HEK293 (cell line): Measurements from ENCODE around the gene SCRN3.

Source experiments
- CTCF ChIA-PET: fragments of 350-600 bp; formaldehyde crosslinking; extraction: SDS; loops from one replicate; lab custom pipeline; 2021; ENCODE audit warnings: antibody characterized with exemption; lab: Yijun Ruan, JAX
- POLR2A ChIA-PET: fragments of 300-600 bp; formaldehyde crosslinking; extraction: SDS; loops from one replicate; lab custom pipeline; 2020; ENCODE audit warnings: antibody characterized with exemption, inconsistent platforms; lab: Yijun Ruan, JAX
- H3K27ac ChIP-seq: fragments of 200-500 bp; sonication (Bioruptor generic); 2 replicates; pipeline ENCODE4 v1.5.1; 2014; ENCODE audit warnings: low read depth, low read length, control low read depth, inconsistent platforms; ENCODE audit errors: extremely low read depth
- H3K36me3 ChIP-seq, 2 experiments: fragments of 200-500 bp in 1 of 2; sonication (Bioruptor generic) in 1 of 2; 1 replicate in 1 of 2; 2 replicates in 1 of 2; pipeline ENCODE4 v1.5.1; 2014 to 2017; ENCODE audit warnings: inconsistent platforms in 2 of 2, low read length in 2 of 2; ENCODE audit not compliant: control insufficient read depth in 2 of 2, insufficient read depth in 1 of 2
- H3K4me1 ChIP-seq: fragments of 200-500 bp; sonication (Bioruptor generic); 2 replicates; pipeline ENCODE4 v1.5.1; 2014; ENCODE audit warnings: mild to moderate bottlenecking, low read length, inconsistent platforms; ENCODE audit not compliant: control insufficient read depth, insufficient read depth
- H3K4me3 ChIP-seq: 2 replicates; pipeline ENCODE4 v1.5.1; 2011; ENCODE audit warnings: low read depth, mild to moderate bottlenecking, control low read depth, low read length, moderate library complexity
- H3K9me3 ChIP-seq: fragments of 200-500 bp; sonication (Bioruptor generic); 2 replicates; pipeline ENCODE4 v1.5.1; 2014; ENCODE audit warnings: low read depth, low read length, inconsistent platforms; ENCODE audit not compliant: control insufficient read depth, insufficient read depth
- BCL11A ChIP-seq: fragments of 450-650 bp; formaldehyde crosslinking; IDR thresholded peaks from 2 replicates; pipeline ENCODE4 v1.5.1; 2016; ENCODE audit warnings: low read depth, missing biosample characterization, missing genetic modification characterization
- BCL11B ChIP-seq: fragments of 450-650 bp; formaldehyde crosslinking; IDR thresholded peaks from 2 replicates; pipeline ENCODE4 v1.5.1; 2016; ENCODE audit warnings: low read depth, missing biosample characterization, missing genetic modification characterization
- EGR2 ChIP-seq: fragments of 450-650 bp; formaldehyde crosslinking; IDR thresholded peaks from 2 replicates; pipeline ENCODE4 v1.5.1; 2016; ENCODE audit warnings: low read depth, missing biosample characterization, missing genetic modification characterization
- RBAK ChIP-seq: fragments of 450-650 bp; formaldehyde crosslinking; IDR thresholded peaks from 2 replicates; pipeline ENCODE4 v1.5.1; 2016; ENCODE audit warnings: missing biosample characterization, missing genetic modification characterization
- ZEB2 ChIP-seq: fragments of 450-650 bp; formaldehyde crosslinking; IDR thresholded peaks from 2 replicates; pipeline ENCODE4 v1.5.1; 2016; ENCODE audit warnings: missing biosample characterization, missing genetic modification characterization
- ZFP3 ChIP-seq: fragments of 450-650 bp; formaldehyde crosslinking; IDR thresholded peaks from 2 replicates; pipeline ENCODE4 v1.5.1; 2016; ENCODE audit warnings: low read depth, missing biosample characterization, missing genetic modification characterization
- ZNF132 ChIP-seq: fragments of 450-650 bp; formaldehyde crosslinking; IDR thresholded peaks from 2 replicates; pipeline ENCODE4 v1.5.1; 2017; ENCODE audit warnings: missing biosample characterization, missing genetic modification characterization, borderline replicate concordance
- ZNF140 ChIP-seq: fragments of 450-650 bp; formaldehyde crosslinking; IDR thresholded peaks from 2 replicates; pipeline ENCODE4 v1.5.1; 2016; ENCODE audit warnings: missing biosample characterization, missing genetic modification characterization
- ZNF266 ChIP-seq: fragments of 450-650 bp; formaldehyde crosslinking; IDR thresholded peaks from 2 replicates; pipeline ENCODE4 v1.5.1; 2016; ENCODE audit warnings: missing biosample characterization, missing genetic modification characterization, low read depth
- ZNF274 ChIP-seq, 2 experiments: fragments of 200-500 bp in 1 of 2; fragments of 450-650 bp in 1 of 2; sonication (Bioruptor generic) in 1 of 2; formaldehyde crosslinking in 1 of 2; IDR thresholded peaks; 2 replicates each; pipeline versions ENCODE4 v1.5.1 to v1.6.1; 2014 to 2016; ENCODE audit warnings: borderline replicate concordance in 1 of 2, inconsistent platforms in 1 of 2, low read length in 1 of 2, missing biosample characterization in 1 of 2, missing genetic modification characterization in 1 of 2
- ZNF324 ChIP-seq: fragments of 450-650 bp; formaldehyde crosslinking; IDR thresholded peaks from 2 replicates; pipeline ENCODE4 v1.5.1; 2016; ENCODE audit warnings: missing biosample characterization, missing genetic modification characterization
- ZNF561 ChIP-seq: fragments of 450-650 bp; IDR thresholded peaks from 2 replicates; pipeline ENCODE4 v1.5.1; 2018; ENCODE audit warnings: missing biosample characterization, missing genetic modification characterization, borderline replicate concordance
- ZNF585B ChIP-seq: fragments of 450-650 bp; formaldehyde crosslinking; IDR thresholded peaks from 2 replicates; pipeline ENCODE4 v1.5.1; 2016; ENCODE audit warnings: missing biosample characterization, missing genetic modification characterization
- ZNF629 ChIP-seq: fragments of 450-650 bp; formaldehyde crosslinking; IDR thresholded peaks from 2 replicates; pipeline ENCODE4 v1.5.1; 2017; ENCODE audit warnings: missing biosample characterization, missing genetic modification characterization
- ZNF677 ChIP-seq: fragments of 450-650 bp; IDR thresholded peaks from 2 replicates; pipeline ENCODE4 v1.5.0; 2018; ENCODE audit warnings: missing biosample characterization, mild to moderate bottlenecking, missing genetic modification characterization, moderate library complexity
- ZNF76 ChIP-seq: fragments of 450-650 bp; formaldehyde crosslinking; IDR thresholded peaks from 2 replicates; pipeline ENCODE4; 2016; ENCODE audit warnings: low read depth, missing biosample characterization, missing genetic modification characterization, borderline replicate concordance
- ZNF837 ChIP-seq: fragments of 450-650 bp; formaldehyde crosslinking; IDR thresholded peaks from 2 replicates; pipeline ENCODE4 v1.5.1; 2016; ENCODE audit warnings: missing biosample characterization, missing genetic modification characterization
- ZSCAN16 ChIP-seq: fragments of 450-650 bp; formaldehyde crosslinking; IDR thresholded peaks from 2 replicates; pipeline ENCODE4 v1.5.1; 2016; ENCODE audit warnings: missing biosample characterization, missing genetic modification characterization
- ZSCAN30 ChIP-seq: fragments of 450-650 bp; IDR thresholded peaks from 2 replicates; pipeline ENCODE4 v1.5.1; 2018; ENCODE audit warnings: missing biosample characterization, mild to moderate bottlenecking, missing genetic modification characterization, moderate library complexity
- TF ChIP-seq, protein P1 (sequence below): fragments of 450-650 bp; formaldehyde crosslinking; IDR thresholded peaks from 2 replicates; pipeline ENCODE4 v1.5.1; 2016; ENCODE audit warnings: missing biosample characterization, missing genetic modification characterization
- TF ChIP-seq, protein P2 (sequence below): fragments of 450-650 bp; formaldehyde crosslinking; IDR thresholded peaks from 2 replicates; pipeline ENCODE4 v1.5.1; 2017; ENCODE audit warnings: missing biosample characterization, missing genetic modification characterization
- TF ChIP-seq, protein P3 (sequence below): fragments of 450-650 bp; formaldehyde crosslinking; IDR thresholded peaks from 2 replicates; pipeline ENCODE4 v1.5.1; 2016; ENCODE audit warnings: missing biosample characterization, missing genetic modification characterization
- TF ChIP-seq, protein P4 (sequence below): fragments of 450-650 bp; formaldehyde crosslinking; IDR thresholded peaks from 2 replicates; pipeline ENCODE4 v1.5.1; 2017; ENCODE audit warnings: missing biosample characterization, missing genetic modification characterization

SCRN3 gene

DNA sequence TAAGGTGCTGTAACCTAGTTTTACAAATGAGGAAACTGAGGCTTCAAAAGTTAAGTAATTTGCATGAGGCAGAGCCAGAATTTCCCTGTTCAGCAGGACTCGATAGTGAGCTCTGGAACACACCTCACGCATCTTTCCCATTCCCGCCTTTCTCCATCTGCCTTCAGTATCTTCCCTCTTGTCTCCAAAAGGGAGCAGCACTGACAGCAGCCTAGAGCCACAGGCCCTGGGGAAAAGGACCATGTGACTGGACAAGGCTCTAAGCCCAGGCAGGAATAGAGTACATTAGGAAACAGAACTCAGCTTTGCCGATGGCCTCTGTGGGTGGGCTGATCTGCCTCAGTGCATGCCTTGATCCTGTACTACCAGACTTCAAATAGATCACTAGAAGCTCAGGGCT, 69.8 kb downstream of the SCRN3 start (continued):
- TF ChIP-seq, protein P1, sequence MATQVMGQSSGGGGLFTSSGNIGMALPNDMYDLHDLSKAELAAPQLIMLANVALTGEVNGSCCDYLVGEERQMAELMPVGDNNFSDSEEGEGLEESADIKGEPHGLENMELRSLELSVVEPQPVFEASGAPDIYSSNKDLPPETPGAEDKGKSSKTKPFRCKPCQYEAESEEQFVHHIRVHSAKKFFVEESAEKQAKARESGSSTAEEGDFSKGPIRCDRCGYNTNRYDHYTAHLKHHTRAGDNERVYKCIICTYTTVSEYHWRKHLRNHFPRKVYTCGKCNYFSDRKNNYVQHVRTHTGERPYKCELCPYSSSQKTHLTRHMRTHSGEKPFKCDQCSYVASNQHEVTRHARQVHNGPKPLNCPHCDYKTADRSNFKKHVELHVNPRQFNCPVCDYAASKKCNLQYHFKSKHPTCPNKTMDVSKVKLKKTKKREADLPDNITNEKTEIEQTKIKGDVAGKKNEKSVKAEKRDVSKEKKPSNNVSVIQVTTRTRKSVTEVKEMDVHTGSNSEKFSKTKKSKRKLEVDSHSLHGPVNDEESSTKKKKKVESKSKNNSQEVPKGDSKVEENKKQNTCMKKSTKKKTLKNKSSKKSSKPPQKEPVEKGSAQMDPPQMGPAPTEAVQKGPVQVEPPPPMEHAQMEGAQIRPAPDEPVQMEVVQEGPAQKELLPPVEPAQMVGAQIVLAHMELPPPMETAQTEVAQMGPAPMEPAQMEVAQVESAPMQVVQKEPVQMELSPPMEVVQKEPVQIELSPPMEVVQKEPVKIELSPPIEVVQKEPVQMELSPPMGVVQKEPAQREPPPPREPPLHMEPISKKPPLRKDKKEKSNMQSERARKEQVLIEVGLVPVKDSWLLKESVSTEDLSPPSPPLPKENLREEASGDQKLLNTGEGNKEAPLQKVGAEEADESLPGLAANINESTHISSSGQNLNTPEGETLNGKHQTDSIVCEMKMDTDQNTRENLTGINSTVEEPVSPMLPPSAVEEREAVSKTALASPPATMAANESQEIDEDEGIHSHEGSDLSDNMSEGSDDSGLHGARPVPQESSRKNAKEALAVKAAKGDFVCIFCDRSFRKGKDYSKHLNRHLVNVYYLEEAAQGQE (tag by site-specific recombination) = no peak
- TF ChIP-seq ZSCAN16 (no peak), ZNF266 (tag by site-specific recombination) (no peak), EGR2 (tag by site-specific recombination) (no peak), ZFP3 (no peak), ZNF140 (tag by site-specific recombination) (no peak), ZNF561 (no peak), ZNF585B (tag by site-specific recombination) (no peak), BCL11A (tag by site-specific recombination) (no peak), ZNF324 (no peak), RBAK (tag by site-specific recombination) (no peak), ZNF132 (tag by site-specific recombination) (no peak), ZNF629 (tag by site-specific recombination) (no peak)
- TF ChIP-seq, protein P2, sequence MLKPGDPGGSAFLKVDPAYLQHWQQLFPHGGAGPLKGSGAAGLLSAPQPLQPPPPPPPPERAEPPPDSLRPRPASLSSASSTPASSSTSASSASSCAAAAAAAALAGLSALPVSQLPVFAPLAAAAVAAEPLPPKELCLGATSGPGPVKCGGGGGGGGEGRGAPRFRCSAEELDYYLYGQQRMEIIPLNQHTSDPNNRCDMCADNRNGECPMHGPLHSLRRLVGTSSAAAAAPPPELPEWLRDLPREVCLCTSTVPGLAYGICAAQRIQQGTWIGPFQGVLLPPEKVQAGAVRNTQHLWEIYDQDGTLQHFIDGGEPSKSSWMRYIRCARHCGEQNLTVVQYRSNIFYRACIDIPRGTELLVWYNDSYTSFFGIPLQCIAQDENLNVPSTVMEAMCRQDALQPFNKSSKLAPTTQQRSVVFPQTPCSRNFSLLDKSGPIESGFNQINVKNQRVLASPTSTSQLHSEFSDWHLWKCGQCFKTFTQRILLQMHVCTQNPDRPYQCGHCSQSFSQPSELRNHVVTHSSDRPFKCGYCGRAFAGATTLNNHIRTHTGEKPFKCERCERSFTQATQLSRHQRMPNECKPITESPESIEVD = no peak
- TF ChIP-seq, protein P3, sequence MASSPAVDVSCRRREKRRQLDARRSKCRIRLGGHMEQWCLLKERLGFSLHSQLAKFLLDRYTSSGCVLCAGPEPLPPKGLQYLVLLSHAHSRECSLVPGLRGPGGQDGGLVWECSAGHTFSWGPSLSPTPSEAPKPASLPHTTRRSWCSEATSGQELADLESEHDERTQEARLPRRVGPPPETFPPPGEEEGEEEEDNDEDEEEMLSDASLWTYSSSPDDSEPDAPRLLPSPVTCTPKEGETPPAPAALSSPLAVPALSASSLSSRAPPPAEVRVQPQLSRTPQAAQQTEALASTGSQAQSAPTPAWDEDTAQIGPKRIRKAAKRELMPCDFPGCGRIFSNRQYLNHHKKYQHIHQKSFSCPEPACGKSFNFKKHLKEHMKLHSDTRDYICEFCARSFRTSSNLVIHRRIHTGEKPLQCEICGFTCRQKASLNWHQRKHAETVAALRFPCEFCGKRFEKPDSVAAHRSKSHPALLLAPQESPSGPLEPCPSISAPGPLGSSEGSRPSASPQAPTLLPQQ (tag by site-specific recombination) = no peak

DNA sequence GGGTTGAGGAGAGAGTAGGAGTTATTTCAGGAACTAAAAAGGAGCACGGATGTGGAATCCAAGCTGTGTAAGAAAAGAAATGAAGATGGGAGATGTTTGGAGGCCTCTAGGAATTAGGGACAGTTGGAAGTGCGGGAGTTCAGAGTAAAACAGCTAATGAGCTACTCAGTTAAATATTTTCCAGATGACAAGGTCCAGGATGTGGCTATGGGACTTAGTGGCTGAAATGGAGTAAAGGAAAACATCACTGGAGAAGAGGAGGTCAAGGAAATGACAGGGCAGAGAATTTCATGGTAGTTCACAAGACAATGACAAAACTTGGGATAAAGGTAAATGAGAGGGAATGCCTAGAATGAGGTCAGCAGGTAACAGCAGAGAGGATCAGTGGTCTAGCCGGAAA, 78.3 kb downstream of the SCRN3 start:
- ChIA-PET POLR2A (interaction anchor here (0.6 kb wide), 1 partner anchor 168 kb away, joined by 3 read pairs; no protein-coding TSS in a partner anchor), CTCF (interaction anchor here (0.6 to 1.6 kb wide), 6 partner anchors 8 to 227 kb away, joined by 3 to 8 read pairs (median 4); no protein-coding TSS in a partner anchor)
- Histone ChIP-seq H3K27ac (no peak overlapping the region), H3K9me3 (no peaks in the 10 kb centered on the region), H3K4me3 (no peak overlapping the region), H3K36me3 (no peaks in the 10 kb centered on the region), H3K4me1 (no peaks in the 10 kb centered on the region)
- TF ChIP-seq ZEB2 (no peak), ZNF677 (no peak), ZNF76 (tag by site-specific recombination) (no peak), BCL11B (tag by site-specific recombination) (no peak), ZSCAN30 (tag by site-specific recombination) (no peak), ZNF837 (tag by site-specific recombination) (no peak), ZNF274 (IDR thresholded peaks at IDR 0.05; ENCODE audit: low read length) (no peak), ZNF274 (tag by site-specific recombination; IDR thresholded peaks at IDR 0.05; ENCODE audit: borderline replicate concordance) (no peak)
- TF ChIP-seq, protein P4, sequence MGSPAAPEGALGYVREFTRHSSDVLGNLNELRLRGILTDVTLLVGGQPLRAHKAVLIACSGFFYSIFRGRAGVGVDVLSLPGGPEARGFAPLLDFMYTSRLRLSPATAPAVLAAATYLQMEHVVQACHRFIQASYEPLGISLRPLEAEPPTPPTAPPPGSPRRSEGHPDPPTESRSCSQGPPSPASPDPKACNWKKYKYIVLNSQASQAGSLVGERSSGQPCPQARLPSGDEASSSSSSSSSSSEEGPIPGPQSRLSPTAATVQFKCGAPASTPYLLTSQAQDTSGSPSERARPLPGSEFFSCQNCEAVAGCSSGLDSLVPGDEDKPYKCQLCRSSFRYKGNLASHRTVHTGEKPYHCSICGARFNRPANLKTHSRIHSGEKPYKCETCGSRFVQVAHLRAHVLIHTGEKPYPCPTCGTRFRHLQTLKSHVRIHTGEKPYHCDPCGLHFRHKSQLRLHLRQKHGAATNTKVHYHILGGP (tag by site-specific recombination) = no peak
